Tibial artery (tissue), 4 donors: ENCODE data around the gene DRGX.

ENCODE experiments used
- DNase-seq, 2 donors: peaks; one replicate each; pipeline ENCODE4 v3.0.0-alpha.2; 2019
- H3K27ac ChIP-seq, 2 donors: fragments of 200-600 bp; sonication (generic) in 1 of 2; 1 replicate in 1 of 2; 2 replicates in 1 of 2; pipeline ENCODE4 v1.5.1; 2018 to 2019; ENCODE audit warnings: mild to moderate bottlenecking in 1 of 2
- H3K27me3 ChIP-seq, 2 donors: fragments of 200-600 bp; sonication (generic) in 1 of 2; one replicate each; pipeline versions ENCODE4 v1.5.1 to v1.6.0; 2016 to 2019
- H3K36me3 ChIP-seq, 3 donors: fragments of 200-600 bp; sonication (generic) in 2 of 3; one replicate each; pipeline ENCODE4 v1.5.1; 2016 to 2019; ENCODE audit warnings: mild to moderate bottlenecking in 2 of 3
- H3K4me1 ChIP-seq, 4 donors: fragments of 200-600 bp; sonication (generic) in 2 of 4; 1 replicate in 3 of 4; 2 replicates in 1 of 4; pipeline ENCODE4 v1.5.1; 2016 to 2019
- H3K4me3 ChIP-seq, 2 donors: fragments of 200-600 bp; sonication (generic) in 1 of 2; 1 replicate in 1 of 2; 2 replicates in 1 of 2; pipeline ENCODE4 v1.5.1; 2018 to 2019; ENCODE audit warnings: mild to moderate bottlenecking in 2 of 2
- H3K9me3 ChIP-seq, 3 donors: fragments of 200-600 bp; sonication (generic) in 1 of 3; one replicate each; pipeline ENCODE4 v1.5.1; 2016 to 2019
- intact Hi-C: fragments of 100-400 bp; cut with DNase I; formaldehyde crosslinking; loops from one replicate; pipeline ENCODE4 v1.15.0; 2023; ENCODE audit warnings: low total_unique reads
- TF ChIP-seq, protein P1 (sequence below), 2 experiments: fragments of 200-600 bp in 1 of 2; fragments of 450-650 bp in 1 of 2; IDR thresholded peaks; one replicate each; pipeline ENCODE4 v1.5.1; 2017 to 2019; ENCODE audit warnings: antibody characterized with exemption in 2 of 2, mild to moderate bottlenecking in 1 of 2, moderate library complexity in 1 of 2

DRGX gene

DNA sequence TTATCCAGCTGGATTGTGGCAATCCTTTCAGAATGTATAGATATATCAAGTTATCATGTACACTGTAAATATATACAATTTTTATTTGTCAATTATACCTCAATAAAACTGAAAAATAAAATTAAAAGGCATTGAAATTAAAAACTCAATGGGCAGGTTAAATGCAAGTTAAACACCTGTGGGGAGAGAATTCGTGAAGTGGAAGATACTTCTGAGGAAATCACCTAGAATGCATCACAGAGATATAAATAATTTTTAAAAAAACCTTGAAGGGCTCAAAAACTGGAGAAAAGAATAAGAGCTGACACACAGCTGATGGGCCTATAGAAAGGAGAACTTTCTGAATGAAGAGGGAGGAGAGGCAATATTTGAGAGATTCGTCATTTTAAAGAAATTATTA lies 37.2 kb upstream of the DRGX start:
- no peaks in the 10 kb centered on the region for H3K4me1 ChIP-seq
- H3K36me3 ChIP-seq: peaks cover 0 to 14% (median 0%) of the 10 kb centered on the region in 3 donors
- H3K27ac ChIP-seq: no peak overlapping the region
- H3K9me3 ChIP-seq: peaks cover 0 to 7% (median 0%) of the 10 kb centered on the region in 3 donors
- no peaks in the 10 kb centered on the region for H3K27me3 ChIP-seq
- H3K4me3 ChIP-seq: no peak overlapping the region
- DNase-seq: no peak
- TF ChIP-seq, protein P1, sequence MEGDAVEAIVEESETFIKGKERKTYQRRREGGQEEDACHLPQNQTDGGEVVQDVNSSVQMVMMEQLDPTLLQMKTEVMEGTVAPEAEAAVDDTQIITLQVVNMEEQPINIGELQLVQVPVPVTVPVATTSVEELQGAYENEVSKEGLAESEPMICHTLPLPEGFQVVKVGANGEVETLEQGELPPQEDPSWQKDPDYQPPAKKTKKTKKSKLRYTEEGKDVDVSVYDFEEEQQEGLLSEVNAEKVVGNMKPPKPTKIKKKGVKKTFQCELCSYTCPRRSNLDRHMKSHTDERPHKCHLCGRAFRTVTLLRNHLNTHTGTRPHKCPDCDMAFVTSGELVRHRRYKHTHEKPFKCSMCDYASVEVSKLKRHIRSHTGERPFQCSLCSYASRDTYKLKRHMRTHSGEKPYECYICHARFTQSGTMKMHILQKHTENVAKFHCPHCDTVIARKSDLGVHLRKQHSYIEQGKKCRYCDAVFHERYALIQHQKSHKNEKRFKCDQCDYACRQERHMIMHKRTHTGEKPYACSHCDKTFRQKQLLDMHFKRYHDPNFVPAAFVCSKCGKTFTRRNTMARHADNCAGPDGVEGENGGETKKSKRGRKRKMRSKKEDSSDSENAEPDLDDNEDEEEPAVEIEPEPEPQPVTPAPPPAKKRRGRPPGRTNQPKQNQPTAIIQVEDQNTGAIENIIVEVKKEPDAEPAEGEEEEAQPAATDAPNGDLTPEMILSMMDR (IDR thresholded peaks at IDR 0.05): no peak
- intact Hi-C loops: no loop called here

DNA sequence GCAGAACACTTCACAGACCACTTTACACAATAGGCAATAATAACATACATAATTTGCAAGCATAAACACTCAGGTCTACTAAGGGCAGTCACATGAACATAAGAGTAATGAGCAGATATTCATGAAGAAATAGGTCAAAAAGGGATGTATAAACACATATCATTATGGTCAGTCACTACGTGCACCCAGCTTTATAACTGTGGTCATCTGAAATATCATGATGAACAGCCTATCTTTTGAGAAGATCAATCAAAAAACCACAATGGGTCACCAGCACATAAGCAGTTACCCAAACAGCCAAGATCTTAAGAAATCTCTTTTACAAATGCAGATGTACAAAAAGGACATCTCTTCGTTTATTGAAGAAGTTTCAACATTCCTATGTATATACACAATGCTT lies 35.5 kb upstream of the DRGX start:
- Histone ChIP-seq H3K4me1 (no peaks in the 10 kb centered on the region), H3K27me3 (no peaks in the 10 kb centered on the region), H3K4me3 (no peak overlapping the region), H3K9me3 (peaks cover 0 to 17% (median 0%) of the 10 kb centered on the region in 3 donors), H3K36me3 (peaks cover 0 to 14% (median 0%) of the 10 kb centered on the region in 3 donors), H3K27ac (no peak overlapping the region)
- intact Hi-C loops: no loop called here
- DNase-seq: no peak
- TF ChIP-seq, protein P1 (IDR thresholded peaks at IDR 0.05): no peak

DNA sequence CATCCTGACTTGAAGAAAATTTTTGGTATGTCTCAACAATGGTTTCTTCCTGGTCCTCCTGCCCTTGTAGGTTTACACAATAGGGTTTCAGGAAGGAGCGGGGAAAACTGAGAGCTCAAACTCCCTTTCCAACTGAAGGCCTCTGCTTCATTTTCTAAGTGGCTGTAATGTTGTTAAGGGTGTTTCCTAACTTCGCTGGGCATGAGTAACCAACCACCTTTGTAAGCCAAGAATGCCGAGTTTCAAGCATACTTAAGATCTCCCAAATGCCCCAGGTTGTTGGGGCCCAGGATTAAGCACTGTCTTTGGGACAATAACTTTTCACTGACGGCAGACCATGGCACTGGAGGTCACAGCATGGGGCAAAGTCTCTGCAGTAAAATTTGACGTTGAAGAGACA lies 33.6 kb upstream of the DRGX start:
- TF ChIP-seq, protein P1 (IDR thresholded peaks at IDR 0.05): no peak
- H3K9me3 ChIP-seq: peaks cover 3 to 37% (median 19%) of the 10 kb centered on the region in 3 donors
- H3K4me3 ChIP-seq: no peak overlapping the region
- no peak for DNase-seq
- no peak overlapping the region for H3K27ac ChIP-seq
- peaks cover 0 to 14% (median 0%) of the 10 kb centered on the region in 3 donors for H3K36me3 ChIP-seq
- intact Hi-C loops: no loop called here
- H3K4me1 ChIP-seq: no peaks in the 10 kb centered on the region
- H3K27me3 ChIP-seq: no peaks in the 10 kb centered on the region

DNA sequence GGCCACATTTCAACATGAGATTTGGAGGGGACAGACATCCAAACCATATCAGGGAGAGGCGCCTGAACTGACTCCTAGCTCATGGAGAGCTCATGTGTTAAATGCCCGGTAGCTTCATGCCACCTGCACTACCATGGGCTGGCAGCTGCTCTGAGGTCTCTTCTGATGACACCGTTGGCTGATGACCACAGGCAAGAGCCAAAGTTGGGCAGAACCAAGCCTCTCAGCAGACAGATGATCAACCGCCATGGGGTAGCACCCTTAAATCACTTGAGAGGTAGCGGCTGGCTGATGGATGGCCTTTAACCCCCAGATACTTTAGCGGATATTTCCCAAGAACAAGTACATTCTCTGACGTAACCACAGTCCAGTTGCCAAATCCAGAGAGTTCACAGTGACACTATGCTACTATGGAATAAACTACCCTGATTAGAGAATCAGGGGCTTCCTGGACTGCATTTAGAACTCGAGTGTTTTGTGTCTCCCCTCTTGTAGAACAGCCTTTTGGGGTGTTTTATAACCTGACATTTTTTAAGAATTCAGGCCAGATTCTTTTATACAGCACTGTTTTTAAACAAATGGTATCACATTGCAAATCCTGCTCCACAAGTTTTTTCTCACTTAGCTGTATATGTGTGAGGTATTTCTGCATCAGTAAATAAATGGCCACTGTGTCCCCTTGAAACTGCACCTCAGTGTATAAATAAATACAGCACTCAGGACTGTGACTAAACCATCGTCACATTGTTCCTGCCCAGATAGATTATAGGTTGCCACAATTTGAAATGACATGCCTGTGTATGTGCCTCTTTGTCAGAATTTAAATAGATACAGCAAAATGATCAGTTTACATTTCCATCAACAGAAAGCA lies 30.8 kb upstream of the DRGX start:
- H3K4me3 ChIP-seq: no peak overlapping the region
- DNase-seq: no peak
- H3K36me3 ChIP-seq: peaks cover 0 to 5% (median 0%) of the 10 kb centered on the region in 3 donors
- TF ChIP-seq, protein P1 (IDR thresholded peaks at IDR 0.05): no peak
- H3K27me3 ChIP-seq: no peaks in the 10 kb centered on the region
- H3K9me3 ChIP-seq: peaks cover 3 to 31% (median 24%) of the 10 kb centered on the region in 3 donors
- H3K27ac ChIP-seq: no peak overlapping the region
- H3K4me1 ChIP-seq: no peaks in the 10 kb centered on the region
- intact Hi-C loops: no loop called here

DNA sequence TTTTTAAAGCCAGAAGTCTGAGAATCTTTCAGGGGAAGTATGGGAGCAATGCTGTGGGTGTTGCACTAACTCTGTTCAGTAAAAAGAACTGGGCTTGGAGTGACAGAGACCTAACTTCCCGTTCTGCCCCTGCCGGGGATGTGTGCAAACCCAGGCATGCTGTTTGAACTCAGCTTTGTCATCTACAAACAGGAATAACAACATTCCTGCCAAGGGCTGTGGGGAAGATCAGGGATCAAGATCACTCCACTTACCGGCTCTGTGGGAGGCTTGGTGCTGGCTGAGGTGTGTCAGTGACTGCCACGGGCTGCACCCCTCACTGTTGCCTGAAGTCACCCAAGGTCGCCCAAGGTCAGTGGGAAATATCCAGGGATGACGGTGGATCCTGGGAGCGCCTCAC lies 23.1 kb upstream of the DRGX start:
- TF ChIP-seq, protein P1 (IDR thresholded peaks at IDR 0.05): no peak
- no peak for DNase-seq
- no peaks in the 10 kb centered on the region for H3K4me1 ChIP-seq
- no peak overlapping the region for H3K4me3 ChIP-seq
- no peaks in the 10 kb centered on the region for H3K36me3 ChIP-seq
- intact Hi-C loops: no loop called here
- H3K27ac ChIP-seq: no peak overlapping the region
- H3K9me3 ChIP-seq: peaks cover 0 to under 1% (median 0%) of the 10 kb centered on the region in 3 donors
- H3K27me3 ChIP-seq: peaks cover 0 to 6% of the 10 kb centered on the region in 2 donors
